Fibroblast of the aortic adventitia (primary cell): ENCODE measurements around the gene STK32A. TPM values are rescaled to one million over a fixed set of nuclear protein-coding genes. Genes with fewer than 3 reads are reported as not detected.

Source experiments
- DNase-seq: peaks from one replicate; pipeline ENCODE4 v3.0.0-alpha.2; 2010; ENCODE audit warnings: low read depth
- H3K4me3 ChIP-seq: 2 replicates; pipeline ENCODE4 v1.5.1; 2011; ENCODE audit warnings: low read depth, mild to moderate bottlenecking, control low read depth, low read length, moderate library complexity
- total RNA-seq: library from RNA; depleted of rRNA; stranded (reverse); fragments of >200 nt; gene quantifications from 2 replicates; pipeline ENCODE4 v1.2.3, GENCODE V29; 2012; ENCODE audit warnings: low replicate concordance
- TF ChIP-seq, protein P1 (sequence below): IDR thresholded peaks from 2 replicates; pipeline ENCODE4 v1.5.1; 2011; ENCODE audit warnings: mild to moderate bottlenecking, low read length, control low read depth, inconsistent platforms; ENCODE audit not compliant: insufficient read depth

STK32A gene
- total RNA-seq, 1 donor: 2.3 TPM

DNA sequence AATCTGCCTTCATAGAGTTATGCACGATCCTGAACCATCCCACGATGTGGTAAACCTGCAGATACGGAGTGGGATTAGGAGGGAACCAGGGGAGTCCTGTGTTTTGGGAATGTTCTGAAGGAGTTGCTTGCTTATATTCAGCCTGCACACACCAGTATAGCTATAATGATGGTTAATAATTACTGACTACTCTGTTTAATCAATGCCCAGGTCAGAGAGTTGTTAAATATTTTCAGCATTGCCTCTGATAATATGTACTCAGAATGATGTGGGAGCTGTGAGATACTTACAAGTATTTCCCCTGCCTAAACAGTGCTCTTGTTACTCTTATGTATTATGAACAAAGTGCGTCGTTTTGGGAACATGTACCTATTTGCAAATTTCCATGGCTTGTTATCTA, 34.8 kb upstream of the STK32A start:
- TF ChIP-seq, protein P1, sequence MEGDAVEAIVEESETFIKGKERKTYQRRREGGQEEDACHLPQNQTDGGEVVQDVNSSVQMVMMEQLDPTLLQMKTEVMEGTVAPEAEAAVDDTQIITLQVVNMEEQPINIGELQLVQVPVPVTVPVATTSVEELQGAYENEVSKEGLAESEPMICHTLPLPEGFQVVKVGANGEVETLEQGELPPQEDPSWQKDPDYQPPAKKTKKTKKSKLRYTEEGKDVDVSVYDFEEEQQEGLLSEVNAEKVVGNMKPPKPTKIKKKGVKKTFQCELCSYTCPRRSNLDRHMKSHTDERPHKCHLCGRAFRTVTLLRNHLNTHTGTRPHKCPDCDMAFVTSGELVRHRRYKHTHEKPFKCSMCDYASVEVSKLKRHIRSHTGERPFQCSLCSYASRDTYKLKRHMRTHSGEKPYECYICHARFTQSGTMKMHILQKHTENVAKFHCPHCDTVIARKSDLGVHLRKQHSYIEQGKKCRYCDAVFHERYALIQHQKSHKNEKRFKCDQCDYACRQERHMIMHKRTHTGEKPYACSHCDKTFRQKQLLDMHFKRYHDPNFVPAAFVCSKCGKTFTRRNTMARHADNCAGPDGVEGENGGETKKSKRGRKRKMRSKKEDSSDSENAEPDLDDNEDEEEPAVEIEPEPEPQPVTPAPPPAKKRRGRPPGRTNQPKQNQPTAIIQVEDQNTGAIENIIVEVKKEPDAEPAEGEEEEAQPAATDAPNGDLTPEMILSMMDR: no peak
- no peak for DNase-seq
- H3K4me3 ChIP-seq: no peak overlapping the region

DNA sequence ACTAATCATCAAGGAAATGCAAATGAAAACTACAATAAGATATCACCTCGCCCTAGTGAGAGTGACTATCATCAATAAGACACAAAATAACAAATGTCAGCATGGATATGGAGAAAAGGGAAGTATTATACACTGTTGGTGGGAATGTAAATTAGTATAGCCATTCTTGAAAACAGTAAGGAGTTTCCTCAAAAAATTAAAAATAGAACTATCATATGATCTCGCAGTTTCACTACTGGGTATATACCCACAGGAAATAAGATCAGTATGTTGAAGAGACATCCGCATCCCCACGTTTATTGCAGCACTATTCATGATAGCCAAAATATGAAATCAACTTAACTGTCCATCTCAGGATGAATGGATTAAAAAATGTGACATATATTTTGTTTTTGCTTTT, 31.6 kb upstream of the STK32A start:
- TF ChIP-seq, protein P1: no peak
- no peak overlapping the region for H3K4me3 ChIP-seq
- DNase-seq: no peak

DNA sequence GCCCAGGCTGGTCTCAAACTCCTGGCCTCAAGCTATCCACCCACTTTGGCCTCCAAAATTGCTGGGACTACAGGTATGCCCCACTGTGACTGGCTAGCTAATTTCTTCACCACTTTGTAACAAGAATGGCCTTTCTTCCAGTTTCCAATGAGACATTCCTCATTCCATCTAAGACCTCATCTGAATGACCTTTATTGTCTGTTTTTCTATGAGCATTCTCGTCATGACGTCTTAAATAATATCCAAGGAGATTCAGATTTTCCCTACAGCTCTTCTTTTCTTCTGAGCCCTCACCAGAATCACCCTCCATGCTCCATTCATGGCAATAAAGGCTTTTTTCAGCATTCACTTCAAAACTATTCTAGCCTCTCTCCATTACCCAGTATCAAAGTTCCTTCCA, 30.2 kb upstream of the STK32A start:
- TF ChIP-seq, protein P1: no peak
- no peak overlapping the region for H3K4me3 ChIP-seq
- DNase-seq: no peak

DNA sequence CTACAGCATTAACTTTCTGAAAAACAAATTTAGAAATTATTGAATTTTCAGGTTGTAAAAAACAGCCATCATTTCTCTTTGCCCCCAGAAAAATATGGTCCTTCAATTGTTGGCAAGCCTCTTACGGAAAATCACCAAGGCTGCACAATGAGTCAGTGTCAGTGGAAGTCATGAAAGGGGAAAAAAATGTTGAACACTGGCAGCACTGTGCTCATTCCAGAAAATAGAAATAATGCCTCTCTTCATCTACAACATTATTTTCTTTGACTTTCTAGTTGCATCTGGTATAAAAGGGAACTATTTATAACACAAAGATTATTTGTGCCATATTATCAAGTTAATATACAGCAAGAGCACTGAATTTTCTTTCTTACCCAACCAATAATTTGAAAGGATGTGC, 26.7 kb upstream of the STK32A start:
- no peak overlapping the region for H3K4me3 ChIP-seq
- no peak for DNase-seq
- TF ChIP-seq, protein P1: no peak

DNA sequence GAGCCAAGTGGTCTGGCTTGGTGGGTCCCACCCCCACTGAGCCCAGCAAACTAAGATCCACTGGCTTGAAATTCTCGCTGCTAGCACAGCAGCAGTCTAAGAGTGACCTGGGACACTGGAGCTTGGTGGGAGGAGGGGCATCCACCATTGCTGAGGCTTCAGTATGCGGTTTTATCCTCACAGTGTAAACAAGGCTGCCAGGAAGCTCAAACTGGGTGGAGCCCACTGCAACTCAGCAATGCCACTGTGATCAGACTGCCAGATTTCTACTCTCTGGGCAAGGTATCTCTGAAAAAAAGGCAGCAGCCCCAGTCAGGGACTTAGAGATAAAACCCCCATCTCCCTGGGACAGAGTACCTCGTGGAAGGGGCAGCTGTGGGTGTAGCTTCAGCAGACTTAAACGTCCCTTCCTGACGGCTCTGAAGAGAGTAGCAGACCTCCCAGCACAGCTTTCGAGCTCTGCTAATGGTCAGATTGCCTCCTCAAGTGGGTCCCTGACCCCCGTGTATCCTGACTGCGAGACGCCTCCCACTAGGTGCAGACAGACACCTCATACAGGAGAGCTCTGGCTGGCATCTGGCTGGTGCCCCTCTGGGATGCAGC, 18.2 kb upstream of the STK32A start:
- H3K4me3 ChIP-seq: no peak overlapping the region
- TF ChIP-seq, protein P1: no peak
- no peak for DNase-seq

DNA sequence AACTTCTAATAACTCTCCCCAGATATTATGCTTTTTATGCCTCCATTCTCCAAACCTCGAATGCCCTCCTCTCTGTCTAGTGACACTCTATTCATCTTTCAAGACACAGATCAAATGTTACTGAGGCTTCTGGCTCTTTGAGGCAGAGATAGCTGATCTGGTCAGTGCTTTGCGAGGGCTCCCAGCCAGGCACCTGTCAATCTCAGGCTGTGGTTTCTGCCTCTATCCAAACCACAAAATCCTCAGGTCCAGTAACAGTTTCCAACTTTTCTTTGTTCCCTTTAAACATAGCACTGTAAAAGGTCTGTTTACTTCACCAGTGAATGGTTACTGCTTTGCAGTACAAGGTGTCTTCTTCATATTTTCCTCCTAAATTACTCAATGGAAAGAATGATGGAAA, 11.5 kb upstream of the STK32A start:
- H3K4me3 ChIP-seq: no peak overlapping the region
- TF ChIP-seq, protein P1: no peak
- DNase-seq: no peak
